ENCODE data around the gene ATG5.

Gene ATG5

DNA sequence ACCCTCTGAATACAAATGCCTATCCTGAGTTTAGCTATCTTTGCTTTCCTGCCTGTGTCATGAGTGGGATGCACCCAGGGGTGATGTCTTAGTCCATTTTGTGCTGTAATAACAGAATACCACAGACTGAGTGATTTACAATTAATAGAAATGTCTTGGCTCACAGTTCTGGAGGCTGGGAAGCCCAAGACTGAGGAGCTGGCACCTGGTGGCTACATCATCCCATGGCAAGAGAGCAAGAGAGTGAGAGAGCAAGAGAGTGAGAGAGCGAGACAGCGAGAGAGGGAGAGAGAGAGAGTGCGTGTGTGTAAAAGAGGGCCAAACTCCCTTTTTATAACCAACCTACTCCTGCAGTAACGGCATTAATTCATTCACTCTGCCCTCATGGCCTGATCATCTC is 162.6 kb downstream of the ATG5 start:
- H3K27ac ChIP-seq, result no peak overlapping the region
- TF ChIP-seq, protein P1, sequence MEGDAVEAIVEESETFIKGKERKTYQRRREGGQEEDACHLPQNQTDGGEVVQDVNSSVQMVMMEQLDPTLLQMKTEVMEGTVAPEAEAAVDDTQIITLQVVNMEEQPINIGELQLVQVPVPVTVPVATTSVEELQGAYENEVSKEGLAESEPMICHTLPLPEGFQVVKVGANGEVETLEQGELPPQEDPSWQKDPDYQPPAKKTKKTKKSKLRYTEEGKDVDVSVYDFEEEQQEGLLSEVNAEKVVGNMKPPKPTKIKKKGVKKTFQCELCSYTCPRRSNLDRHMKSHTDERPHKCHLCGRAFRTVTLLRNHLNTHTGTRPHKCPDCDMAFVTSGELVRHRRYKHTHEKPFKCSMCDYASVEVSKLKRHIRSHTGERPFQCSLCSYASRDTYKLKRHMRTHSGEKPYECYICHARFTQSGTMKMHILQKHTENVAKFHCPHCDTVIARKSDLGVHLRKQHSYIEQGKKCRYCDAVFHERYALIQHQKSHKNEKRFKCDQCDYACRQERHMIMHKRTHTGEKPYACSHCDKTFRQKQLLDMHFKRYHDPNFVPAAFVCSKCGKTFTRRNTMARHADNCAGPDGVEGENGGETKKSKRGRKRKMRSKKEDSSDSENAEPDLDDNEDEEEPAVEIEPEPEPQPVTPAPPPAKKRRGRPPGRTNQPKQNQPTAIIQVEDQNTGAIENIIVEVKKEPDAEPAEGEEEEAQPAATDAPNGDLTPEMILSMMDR (conservative IDR thresholded peaks at IDR 0.05), result no peak
- no peak for TF ChIP-seq ZFX (IDR thresholded peaks at IDR 0.05)

GRCh38 chr6:106161893-106162292 is 163.7 kb downstream of the ATG5 start:
- no peak for TF ChIP-seq ZFX (IDR thresholded peaks at IDR 0.05)
- TF ChIP-seq, protein P1 (conservative IDR thresholded peaks at IDR 0.05), result no peak
- H3K27ac ChIP-seq, result no peak overlapping the region

DNA sequence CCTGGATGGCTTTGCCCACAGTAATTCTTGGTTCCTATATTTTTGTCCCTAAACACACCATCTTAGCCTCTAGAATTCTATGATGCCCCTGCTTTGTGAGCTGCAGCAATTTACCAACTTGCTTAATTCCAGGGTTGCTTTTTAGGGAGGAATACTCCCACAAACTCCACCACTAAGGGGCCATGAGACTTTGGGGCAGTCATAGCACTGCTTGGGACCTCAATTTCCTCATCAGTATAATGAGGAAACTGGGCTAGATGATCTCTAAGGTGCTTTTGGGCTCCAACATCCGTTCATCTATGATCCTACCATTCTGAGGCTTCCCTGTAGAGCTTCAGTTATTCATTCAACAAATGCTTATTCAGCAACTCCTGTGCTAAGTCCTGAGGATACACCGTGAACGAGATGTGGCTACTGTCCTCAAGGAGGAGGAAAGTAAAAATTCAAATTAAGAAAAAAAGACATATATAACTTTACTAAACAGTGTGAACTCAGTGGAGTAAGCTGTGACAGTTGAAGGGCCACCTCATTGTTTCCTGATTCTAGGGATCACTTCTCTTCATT is 164.2 kb downstream of the ATG5 start:
- TF ChIP-seq ZFX (IDR thresholded peaks at IDR 0.05), result no peak
- TF ChIP-seq, protein P1 (conservative IDR thresholded peaks at IDR 0.05), result no peak
- H3K27ac ChIP-seq, result no peak overlapping the region

- TF ChIP-seq ZFX (IDR thresholded peaks at IDR 0.05), result no peak
- TF ChIP-seq, protein P1 (conservative IDR thresholded peaks at IDR 0.05), result no peak
- H3K27ac ChIP-seq, result no peak overlapping the region
Measured at GRCh38 chr6:106160189-106160588, 165.4 kb downstream of the ATG5 start.

- TF ChIP-seq, protein P1 (conservative IDR thresholded peaks at IDR 0.05), result no peak
- no peak overlapping the region for H3K27ac ChIP-seq
Measured at GRCh38 chr6:106159531-106159940, 166.0 kb downstream of the ATG5 start.

DNA sequence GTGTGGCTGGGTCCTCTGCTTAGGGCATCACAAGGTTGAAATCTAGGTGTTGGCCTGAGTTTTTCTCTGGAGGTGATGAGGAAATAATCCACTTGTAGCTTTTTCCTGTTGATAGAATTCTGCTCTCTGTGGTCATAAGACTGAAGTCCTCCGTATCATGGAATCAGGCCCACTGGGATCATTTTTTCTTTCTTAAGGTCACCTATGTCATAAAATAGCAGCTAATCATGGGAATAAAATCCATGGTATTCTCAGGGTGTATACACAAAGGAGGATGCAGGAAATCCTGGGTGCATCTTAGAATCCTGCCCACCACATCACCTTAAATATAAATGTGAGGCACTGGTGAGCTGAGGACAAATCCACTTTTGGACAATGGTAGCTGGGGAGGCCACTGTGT is 166.7 kb downstream of the ATG5 start:
- no peak for TF ChIP-seq ZFX (IDR thresholded peaks at IDR 0.05)
- no peak overlapping the region for H3K27ac ChIP-seq

- H3K27ac ChIP-seq, result no peak overlapping the region
- TF ChIP-seq, protein P1 (conservative IDR thresholded peaks at IDR 0.05), result no peak
- TF ChIP-seq ZFX (IDR thresholded peaks at IDR 0.05), result no peak
Measured at GRCh38 chr6:106156863-106157262, 168.7 kb downstream of the ATG5 start.

- TF ChIP-seq ZFX (IDR thresholded peaks at IDR 0.05), result no peak
- TF ChIP-seq, protein P1 (conservative IDR thresholded peaks at IDR 0.05), result no peak
- no peak overlapping the region for H3K27ac ChIP-seq
Measured at GRCh38 chr6:106156413-106156812, 169.1 kb downstream of the ATG5 start.

All from C4-2B (cell line).